ENCODE measurements around the gene TUBA4A. TPM values are rescaled to one million over a fixed set of nuclear protein-coding genes. Genes with fewer than 3 reads are reported as not detected.
"Not testable (repeated sequence)": the region's sequence is repeated elsewhere in the genome, so short reads cannot be mapped to it uniquely, and the experiment has no call there.

The TUBA4A gene
- total RNA-seq, 1 donor from 2014 or later, result 14.0 TPM

DNA sequence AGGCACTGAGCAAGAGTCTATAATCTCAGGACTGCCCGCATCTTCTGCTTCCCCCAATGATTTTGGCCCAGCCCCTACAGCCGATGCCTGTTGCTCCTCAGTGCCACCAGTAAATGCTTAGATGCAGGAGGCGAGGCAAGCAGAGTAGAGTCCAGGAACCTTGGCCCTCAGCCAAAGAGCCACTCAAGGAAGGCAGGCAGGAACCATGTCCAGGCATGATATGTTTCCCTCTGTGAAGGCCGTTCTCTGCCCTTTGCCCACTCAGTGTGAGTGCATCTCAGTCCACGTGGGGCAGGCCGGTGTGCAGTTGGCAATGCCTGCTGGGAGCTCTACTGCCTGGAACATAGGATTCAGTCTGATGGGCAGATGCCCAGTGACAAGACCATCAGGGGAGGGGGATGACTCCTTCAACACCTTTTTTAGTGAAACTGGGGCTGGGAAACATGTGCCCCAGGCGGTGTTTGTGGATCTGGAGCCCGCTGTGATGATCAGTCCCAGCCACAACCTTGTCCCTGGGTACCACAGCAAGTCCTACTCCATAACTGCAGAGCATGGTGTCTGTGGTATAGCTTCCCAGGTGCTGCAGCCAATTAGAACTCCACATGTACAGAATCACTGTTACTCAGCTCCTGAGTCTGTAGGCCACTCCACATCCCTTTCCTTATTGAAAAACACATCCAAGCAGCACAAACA lies 15.8 kb upstream of the TUBA4A start:
- no peak for DNase-seq (ENCODE audit: low read depth, low spot score)

DNA sequence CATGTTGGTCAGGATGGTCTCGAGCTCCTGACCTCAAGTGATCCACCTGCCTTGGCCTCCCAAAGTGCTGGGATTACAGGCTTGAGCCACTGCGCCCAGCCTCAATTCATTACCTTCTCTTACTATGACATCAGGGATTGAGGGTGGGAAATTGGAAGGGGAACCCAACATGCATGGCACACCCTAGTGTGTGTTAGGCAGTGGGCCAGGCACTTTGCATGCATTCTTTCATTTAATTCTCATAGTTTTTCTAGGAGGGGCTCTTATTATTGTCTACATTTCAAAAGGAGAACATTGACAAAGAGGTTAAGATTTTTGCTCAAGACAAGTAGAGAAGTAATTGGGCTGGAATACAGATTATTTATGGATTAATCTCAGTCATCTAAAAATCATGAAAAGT lies 14.6 kb upstream of the TUBA4A start:
- DNase-seq (ENCODE audit: low read depth, low spot score), result no peak

DNA sequence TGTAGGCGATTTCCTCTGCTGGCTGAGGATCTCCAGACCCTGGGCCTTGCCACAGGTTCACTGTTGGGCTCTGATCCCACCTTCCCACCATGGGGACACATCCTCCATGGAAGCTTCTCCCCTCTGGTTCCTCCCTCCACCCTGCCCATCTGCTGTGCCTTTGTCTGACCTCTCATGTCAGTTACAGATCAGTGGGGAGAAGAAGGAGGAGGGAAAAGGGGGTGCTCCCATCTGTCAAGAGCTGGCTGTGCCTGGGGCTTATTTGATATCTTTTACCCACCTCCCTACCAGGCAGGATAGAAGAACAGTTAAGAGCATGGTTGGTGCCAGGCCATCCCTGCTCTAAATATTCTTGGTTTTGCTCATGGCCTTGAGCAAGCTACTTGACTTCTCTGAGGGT lies 13.2 kb upstream of the TUBA4A start:
- DNase-seq (ENCODE audit: low read depth, low spot score), result no peak

DNA sequence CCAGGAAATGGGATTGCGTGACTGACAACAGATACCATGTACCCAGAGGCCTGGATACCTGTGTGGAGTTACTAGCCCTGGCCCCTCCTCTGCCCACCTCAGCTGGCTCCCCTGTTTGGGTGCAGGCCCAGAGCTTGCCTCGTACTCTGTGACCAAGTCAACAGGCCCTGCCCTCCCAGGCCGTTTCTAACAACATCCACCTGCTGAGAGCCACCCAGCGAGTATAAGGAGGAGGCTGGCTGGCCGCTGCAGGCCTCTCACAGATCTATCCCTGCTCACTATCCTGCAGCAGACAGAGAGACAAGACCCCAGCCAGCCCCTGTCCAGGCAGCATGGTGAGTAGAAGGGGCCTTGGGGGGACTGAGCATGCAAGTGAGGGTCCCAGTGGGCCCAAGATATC lies 12.5 kb upstream of the TUBA4A start:
- no peak for DNase-seq (ENCODE audit: low read depth, low spot score)

DNA sequence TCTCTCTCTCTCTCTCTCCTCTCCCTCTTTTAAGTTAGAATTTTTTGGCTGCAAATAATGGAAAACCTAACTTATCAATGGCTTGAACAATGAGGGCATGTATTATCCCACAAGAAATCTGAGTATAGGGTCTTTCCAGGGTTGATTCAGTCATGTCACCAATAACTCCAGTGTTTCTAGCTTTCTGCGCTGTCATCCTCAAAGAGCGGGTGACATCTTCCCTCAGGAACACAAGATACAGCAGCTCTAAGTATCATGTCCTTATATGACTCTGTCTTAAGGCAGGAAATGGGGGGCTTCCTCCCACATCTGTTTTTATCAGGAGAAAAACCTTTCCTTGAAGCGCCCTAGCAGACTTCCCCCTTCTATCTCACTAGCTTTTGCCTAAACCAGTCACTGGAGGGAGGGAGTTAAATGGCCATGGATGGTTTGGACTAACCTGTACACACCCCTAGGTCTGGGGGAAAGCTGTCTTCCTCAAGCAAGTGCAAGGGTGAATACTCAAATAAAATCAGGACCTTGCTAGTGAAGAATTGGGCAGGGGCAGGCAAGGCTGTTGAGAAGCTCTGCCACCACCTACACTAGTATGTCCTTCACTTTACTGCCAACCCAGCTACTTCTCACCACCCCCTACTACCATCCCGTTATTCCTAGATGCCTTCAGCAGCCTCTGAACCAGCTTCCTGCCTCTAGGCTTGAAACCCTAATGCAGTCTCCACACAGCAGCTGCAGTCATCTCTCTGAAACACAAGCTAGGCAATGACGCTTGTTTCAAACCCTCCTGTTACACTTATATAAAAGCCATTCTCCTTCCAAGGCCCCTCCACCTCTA lies 7.5 kb upstream of the TUBA4A start:
- DNase-seq (ENCODE audit: low read depth, low spot score), result no peak

DNA sequence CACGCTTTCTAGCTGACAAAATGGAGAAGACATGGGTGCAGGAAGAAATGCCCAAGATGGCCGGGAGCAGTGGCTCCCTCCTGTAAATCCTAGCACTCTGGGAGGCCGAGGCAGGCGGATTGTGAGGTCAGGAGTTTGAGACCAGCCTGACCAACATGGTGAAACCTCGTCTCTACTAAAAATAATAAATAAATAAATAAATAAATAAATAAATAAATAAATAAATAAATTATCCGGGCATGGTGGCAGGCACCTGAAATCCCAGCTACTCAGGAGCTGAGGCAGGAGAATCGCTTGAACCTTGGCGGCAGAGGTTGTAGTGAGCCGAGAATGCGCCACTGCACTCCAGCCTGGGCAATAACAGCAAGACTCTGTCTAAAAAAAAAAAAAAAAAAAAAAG lies 5.2 kb upstream of the TUBA4A start:
- DNase-seq (ENCODE audit: low read depth, low spot score), result not testable (repeated sequence)

DNA sequence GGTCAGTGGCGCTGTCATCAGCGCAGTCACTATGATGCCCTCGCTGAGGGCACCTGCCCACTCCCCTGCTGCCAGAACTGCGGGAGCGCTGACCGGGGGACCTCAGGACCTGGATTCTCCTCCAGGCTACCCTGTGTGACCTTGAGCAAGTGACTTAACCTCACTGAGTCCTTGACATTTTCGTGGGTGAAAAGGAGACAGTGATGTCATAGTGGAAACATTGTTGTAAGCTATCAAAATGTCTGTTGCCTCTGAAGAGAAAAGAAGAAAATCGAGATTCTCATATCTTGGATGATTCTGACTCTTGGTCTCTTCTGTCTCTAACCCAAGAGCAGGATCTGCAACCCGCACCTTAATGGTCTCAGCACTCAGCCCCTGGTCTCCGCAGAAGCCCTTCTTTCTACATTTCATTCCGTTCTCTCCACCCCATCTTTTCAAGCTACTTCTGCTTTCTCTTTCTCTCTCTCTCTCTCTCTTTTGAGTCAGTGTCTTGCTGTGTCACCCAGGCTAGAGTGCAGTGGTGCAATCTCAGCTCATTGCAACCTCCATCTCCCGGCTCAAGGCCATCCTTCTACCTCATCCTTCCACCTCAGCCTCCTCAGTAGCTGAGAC lies 978 bp upstream of the TUBA4A start:
- DNase-seq (ENCODE audit: low read depth, low spot score), result no peak

DNA sequence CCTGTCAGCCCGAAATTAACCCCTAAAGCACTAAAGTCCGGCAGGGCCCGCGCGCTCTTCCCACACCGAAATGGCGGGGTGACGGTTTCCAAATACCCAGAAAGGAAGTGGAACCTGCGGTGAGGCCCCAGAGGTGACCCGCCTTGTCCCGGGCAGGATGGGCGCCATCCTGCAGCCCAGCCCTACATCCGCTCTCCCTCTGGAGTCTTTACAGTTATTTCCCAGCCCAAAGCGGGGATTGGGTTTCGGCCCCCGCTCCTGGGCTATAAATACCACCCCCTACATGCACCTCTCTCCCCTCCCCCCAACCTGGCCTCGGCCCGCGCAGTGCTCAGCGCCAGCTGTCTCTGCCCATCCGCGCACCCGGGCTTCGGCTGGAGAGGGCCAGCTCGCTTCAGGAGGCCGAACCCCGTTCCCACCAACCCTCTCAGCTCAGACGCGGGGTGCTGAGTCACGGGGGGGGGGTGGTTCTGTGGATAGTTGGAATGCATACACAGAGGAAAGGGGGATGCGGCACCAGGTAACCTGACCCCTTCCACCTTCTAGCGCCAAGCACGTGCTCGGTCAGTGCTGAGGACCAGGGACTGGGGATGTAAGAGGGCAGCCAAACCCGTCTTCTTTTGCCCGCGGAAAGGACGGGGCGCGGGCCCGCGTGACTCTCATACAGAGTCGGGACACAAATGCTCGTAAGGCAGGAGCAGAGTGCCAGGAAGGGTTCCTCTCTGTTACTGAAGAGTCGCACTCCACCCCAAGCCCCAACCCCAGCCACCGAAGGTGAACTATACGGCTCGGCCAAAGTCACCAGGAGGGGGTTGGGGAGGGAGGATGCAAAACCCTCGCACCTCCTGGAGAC lies 592 bp downstream of the TUBA4A start, which contains the start of gene TUBA4B:
Gene TUBA4B (plus strand): TSS at position 344 of the 853 bp plus-strand sequence. CDS start 165 bp downstream, at position 509.
- no peak for DNase-seq (ENCODE audit: low read depth, low spot score)

DNA sequence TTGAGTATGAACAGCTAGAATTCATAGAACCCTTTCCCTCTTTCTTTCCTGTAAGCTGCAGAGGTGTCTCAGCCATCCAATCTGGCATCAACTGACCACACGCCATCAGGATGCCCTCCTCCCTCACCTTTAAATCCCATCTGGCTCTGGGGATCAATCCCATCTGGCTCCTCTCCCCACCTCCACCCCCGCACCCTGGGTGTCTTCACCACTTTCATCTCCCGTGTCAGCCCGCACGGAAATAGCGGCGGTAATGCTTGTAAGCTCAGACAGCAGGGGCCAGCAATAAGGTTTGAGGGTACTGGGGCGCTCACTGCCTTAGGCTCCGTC lies 1.2 kb downstream of the TUBA4A start:
- DNase-seq (ENCODE audit: low read depth, low spot score), result no peak

DNA sequence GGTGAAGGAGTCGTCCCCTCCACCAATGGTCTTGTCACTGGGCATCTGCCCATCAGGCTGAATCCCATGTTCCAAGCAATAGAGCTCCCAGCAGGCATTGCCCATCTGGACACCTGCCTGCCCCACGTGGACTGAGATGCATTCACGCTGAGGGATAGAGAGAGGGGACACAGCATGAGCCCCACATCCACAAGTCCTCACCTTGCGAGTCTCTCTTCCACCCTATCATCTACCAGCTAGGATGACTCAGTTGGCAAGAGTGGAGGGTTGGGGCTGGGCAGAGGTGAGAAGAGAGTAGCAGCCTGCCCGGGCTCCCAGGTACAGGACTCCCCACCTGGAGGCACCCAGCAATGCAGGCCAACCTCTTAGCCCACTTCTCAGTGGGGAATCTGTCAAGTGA lies 1.6 kb downstream of the TUBA4A start:
- DNase-seq (ENCODE audit: low read depth, low spot score), result no peak

DNA sequence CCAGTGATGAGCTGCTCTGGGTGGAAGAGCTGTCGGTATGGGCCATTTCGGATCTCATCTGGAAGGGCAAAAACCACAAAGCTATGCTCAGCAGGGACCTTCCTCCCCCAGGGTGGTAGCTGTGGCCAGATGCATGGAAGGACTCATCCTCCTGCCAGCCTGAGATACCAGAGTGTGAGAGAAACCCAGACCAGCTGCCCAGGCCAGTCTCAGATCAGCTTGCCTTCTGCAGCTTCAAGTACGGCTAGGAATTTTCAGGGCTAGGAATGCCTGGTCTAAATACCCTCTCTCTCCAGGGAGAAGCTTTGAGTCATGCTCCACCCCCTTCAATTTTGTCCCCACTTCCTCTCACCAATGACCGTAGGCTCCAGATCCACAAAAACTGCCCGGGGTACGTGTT lies 2.1 kb downstream of the TUBA4A start:
- DNase-seq (ENCODE audit: low read depth, low spot score), result no peak

DNA sequence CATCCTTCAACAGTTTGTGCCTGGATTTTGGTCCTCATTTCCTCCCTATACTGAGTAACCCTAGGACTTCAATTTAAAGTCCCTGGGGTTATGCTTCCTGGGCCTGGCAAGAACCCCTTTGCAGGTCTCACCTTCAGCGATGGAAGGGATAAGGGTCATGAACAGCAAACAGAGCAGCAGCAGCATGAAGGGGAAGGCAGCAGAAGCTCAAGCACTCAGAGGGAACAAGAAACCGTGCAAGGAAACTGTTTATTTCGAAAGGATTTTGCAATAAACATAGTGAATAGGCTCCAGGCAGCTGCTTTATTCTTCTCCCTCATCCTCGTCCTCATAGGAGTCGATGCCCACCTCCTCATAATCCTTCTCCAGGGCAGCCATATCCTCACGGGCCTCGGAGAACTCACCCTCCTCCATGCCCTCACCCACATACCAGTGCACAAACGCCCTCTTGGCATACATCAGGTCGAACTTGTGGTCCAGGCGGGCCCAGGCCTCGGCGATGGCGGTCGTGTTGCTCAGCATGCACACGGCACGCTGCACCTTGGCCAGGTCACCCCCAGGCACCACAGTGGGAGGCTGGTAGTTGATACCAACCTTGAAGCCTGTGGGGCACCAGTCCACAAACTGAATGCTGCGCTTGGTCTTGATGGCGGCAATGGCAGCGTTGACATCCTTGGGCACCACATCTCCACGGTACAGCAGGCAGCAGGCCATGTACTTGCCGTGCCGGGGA lies 3.5 kb downstream of the TUBA4A start:
- DNase-seq (ENCODE audit: low read depth, low spot score), result no peak

DNA sequence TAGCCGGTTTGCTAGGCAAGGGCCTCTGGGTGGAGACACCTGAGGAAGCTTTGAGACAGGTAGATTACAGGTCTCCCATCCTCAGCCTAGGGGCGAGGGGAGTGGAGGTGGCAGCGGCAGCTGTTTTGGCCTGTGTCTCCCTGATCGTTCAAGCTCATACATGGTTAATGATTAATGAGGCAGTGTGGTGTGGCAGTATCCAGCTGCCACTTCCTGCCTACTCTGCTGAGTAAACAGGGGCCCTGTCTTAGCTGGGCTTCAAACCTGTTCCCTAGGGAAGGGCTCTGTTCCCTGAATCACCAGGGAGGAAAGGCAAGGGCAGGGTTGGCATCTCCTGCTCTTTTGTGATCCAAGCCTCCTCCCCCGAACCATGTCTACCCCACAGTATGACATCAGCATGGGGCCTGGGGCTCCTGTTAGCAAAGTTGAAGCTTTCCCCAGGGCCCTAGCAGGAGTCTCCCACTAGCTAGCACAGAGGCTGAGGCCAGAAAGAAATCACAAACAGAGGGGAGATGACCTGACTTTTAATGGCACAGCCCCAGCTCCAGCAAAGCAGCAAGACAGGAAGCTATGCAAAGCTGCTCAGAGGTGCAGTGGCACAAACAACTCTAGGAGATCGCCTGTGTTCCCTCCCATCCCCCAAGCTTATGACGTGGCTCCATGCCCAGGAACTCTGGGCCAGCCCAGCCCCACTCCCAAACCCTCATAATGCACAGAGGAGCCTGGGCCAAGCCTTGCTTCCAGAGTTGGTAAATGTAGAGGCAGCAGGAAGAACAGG lies 4.3 kb downstream of the TUBA4A start:
- DNase-seq (ENCODE audit: low read depth, low spot score), result peak; percentile 66

DNA sequence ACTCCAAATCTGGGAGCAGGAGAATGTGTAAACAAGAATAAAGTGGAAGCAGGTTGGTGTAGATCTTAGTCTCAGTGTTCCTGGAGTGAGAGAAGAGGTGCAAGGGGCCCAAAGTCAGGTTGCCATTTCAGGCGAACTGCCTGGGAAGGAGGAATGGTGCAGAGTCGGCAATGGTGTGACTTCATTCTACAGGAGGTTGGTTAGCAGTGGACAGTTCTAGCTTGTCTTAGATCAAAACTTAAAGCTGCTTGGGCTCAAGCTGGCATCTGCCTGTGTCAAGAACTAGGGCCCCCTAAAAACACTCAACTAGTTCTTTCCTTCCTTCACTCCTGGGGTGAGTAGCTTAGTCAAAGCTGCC lies 4.9 kb downstream of the TUBA4A start:
- no peak for DNase-seq (ENCODE audit: low read depth, low spot score)

DNA sequence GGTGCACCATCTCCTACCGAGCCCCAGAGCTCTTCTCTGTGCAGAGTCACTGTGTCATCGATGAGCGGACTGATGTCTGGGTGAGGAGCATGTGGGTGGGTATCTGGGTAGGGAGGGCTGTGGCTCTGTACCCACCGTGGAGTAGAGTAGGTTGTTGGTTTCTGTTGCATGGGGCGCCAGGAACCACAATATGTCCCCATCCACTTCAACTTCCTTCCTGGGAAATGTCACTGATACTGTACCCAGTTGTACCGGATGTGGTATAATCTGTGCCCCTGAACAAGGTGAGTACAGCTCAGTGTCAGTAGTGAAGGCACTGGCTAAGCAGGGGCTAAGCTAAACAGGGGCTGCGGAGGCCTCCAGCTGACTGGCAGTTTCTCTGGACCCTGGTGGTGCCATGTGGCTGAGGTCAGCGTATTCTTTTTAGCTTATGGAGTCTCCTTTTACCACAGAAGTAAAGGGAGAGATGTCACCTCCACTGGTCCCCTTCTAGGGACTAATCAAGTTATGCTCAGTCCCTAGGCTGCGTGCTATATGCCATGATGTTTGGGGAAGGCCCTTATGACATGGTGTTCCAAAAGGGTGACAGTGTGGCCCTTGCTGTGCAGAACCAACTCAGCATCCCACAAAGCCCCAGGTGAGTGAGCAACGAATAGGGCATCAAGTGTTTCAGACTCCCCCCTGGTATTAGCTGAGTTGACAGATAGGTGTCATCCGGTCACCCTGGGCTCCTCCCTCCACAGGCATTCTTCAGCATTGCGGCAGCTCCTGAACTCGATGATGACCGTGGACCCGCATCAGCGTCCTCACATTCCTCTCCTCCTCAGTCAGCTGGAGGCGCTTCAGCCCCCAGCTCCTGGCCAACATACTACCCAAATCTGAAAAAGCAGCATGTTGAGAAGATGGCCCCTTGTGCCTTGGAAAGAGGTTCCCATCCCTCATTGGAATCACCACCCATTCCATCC lies 5.8 kb downstream of the TUBA4A start:
- no peak for DNase-seq (ENCODE audit: low read depth, low spot score)

DNA sequence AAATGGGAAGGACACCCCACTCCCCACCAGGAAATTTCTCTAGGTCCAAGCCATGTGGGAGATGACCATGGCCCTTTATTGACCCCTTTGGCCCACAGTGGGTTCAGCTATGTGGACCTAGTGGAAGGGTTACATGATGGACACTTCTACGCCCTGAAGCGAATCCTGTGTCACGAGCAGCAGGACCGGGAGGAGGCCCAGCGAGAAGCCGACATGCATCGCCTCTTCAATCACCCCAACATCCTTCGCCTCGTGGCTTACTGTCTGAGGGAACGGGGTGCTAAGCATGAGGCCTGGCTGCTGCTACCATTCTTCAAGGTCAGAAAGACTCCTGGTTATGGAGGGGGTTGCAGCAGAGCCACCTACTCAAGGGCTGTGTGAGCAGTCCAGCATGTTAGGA lies 7.2 kb downstream of the TUBA4A start:
- no peak for DNase-seq (ENCODE audit: low read depth, low spot score)

DNA sequence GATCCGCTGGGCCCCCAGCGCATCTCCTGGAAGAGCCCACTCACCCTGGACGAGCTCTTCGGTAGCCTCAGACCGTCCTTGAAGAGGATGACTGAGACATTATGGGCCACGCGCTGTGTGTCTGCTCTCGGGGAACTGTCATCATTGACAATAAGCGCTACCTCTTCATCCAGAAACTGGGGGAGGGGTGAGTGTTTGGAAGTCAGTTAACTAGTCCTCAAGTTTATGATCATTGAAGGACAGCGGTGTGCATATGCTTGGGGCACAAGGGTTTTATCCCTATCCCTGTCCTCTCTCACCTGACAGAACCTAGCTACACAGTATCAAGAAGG lies 7.9 kb downstream of the TUBA4A start:
- DNase-seq (ENCODE audit: low read depth, low spot score), result no peak

DNA sequence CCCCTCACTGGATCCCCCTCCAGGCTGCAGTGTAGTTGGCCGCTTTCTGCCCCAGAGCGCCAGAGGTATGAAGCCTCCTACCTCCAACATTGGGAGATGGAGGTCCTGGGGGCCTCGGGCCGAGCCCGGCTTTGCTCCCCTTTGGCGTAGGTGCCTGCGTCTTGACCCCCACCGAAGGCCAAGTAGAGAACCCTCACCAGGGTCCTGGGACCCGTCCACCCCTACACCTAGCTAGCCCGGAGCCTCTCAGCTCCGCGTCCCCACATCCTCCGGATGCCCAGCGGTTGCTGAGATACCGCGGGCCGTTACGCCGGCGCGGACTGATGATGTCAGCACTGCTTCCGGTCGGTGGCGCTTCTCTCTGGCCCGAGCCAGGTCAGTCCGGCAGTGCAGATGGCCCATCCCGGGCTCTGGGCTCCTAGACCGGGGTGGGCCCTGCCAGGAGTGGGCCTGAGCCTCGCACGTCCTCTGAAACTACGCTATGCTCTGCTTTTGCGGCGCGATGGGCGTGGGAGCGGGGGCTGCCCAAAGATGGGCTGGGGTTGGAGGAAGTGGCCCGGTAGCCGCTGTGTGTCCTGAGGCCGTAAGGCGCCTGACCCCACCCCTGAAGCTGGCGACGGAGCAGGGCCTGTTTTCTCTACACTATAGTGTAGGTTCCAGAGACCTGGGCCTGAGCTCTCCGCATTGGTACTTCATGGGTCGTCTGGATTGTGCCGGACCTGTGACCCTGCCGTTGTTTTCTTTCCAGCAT lies 8.4 kb downstream of the TUBA4A start, which contains the start of the genes GLB1L and STK16:
Gene GLB1L (minus strand): TSS at position 297 of the 751 bp plus-strand sequence. CDS start 1,871 bp downstream, outside the sequence.
Gene STK16 (plus strand): TSS at position 332 of the 751 bp plus-strand sequence. CDS start 521 bp downstream, outside the sequence.
- peak; percentile 74 for DNase-seq (ENCODE audit: low read depth, low spot score)
